Panc1 (cell line): ENCODE measurements around the gene CAVIN3. TPM values are rescaled to one million over a fixed set of nuclear protein-coding genes. Genes with fewer than 3 reads are reported as not detected.

ENCODE experiments used
- ATAC-seq: fragments of 200-7000 bp; cut with Tn5 transposase; 2 replicates; pipeline ENCODE4 v1.9.1; 2020; ENCODE audit warnings: mild to moderate bottlenecking, moderate library complexity
- BruUV-seq: library from RNA; stranded (reverse); fragments of 400-500 nt; replicated peaks from 2 replicates; lab custom pipeline; 2021; lab: Mats Ljungman, UMichigan
- CTCF ChIA-PET: fragments of 300-600 bp; sonication (Branson Sonifier 250); formaldehyde crosslinking; loops from one replicate; lab custom pipeline; 2022; ENCODE audit warnings: antibody characterized with exemption; lab: Charles Lee
- POLR2A ChIA-PET: fragments of 300-600 bp; sonication (Branson Sonifier 250); formaldehyde crosslinking; loops from one replicate; lab custom pipeline; 2022; ENCODE audit warnings: antibody characterized with exemption; lab: Charles Lee
- DNase-seq: peaks from one replicate; pipeline ENCODE4 v3.0.0-alpha.2; 2010; ENCODE audit warnings: low read depth, low spot score
- H3K27ac ChIP-seq: 2 replicates; pipeline ENCODE4 v1.5.1; 2011; ENCODE audit warnings: mild to moderate bottlenecking, low read length, inconsistent platforms
- H3K27me3 ChIP-seq: fragments of 200-500 bp; sonication (Bioruptor generic); 2 replicates; pipeline ENCODE4 v1.6.0; 2014; ENCODE audit warnings: low read length, inconsistent platforms; ENCODE audit not compliant: control insufficient read depth, insufficient read depth
- H3K36me3 ChIP-seq: fragments of 200-500 bp; sonication (Bioruptor generic); 2 replicates; pipeline ENCODE4 v1.5.1; 2014; ENCODE audit warnings: inconsistent platforms, mild to moderate bottlenecking, low read length, moderate library complexity; ENCODE audit not compliant: control insufficient read depth, insufficient read depth
- H3K4me1 ChIP-seq: 2 replicates; pipeline ENCODE4 v1.5.1; 2011; ENCODE audit warnings: inconsistent platforms, mild to moderate bottlenecking, low read length, moderate library complexity; ENCODE audit not compliant: control insufficient read depth, insufficient read depth
- H3K4me3 ChIP-seq, 2 experiments: 2 replicates each; pipeline ENCODE4 v1.5.1; 2011 to 2012; ENCODE audit warnings: low read depth in 2 of 2, low read length in 2 of 2, mild to moderate bottlenecking in 2 of 2, inconsistent platforms in 1 of 2, moderate library complexity in 1 of 2
- H3K9me3 ChIP-seq: fragments of 200-500 bp; sonication (Bioruptor generic); 2 replicates; pipeline ENCODE4 v1.5.1; 2014; ENCODE audit warnings: low read depth, mild to moderate bottlenecking, inconsistent platforms, low read length, moderate library complexity; ENCODE audit not compliant: control insufficient read depth, insufficient read depth
- CTCF ChIP-seq: fragments of 450-650 bp; IDR thresholded peaks from 2 replicates; pipeline ENCODE4 v1.5.1; 2017; ENCODE audit warnings: mild to moderate bottlenecking
- POLR2AphosphoS5 ChIP-seq: IDR thresholded peaks from 2 replicates; pipeline ENCODE4 v1.6.1; 2012; ENCODE audit warnings: mild to moderate bottlenecking, low read depth, low read length, moderate library complexity
- SIN3A ChIP-seq: IDR thresholded peaks from 2 replicates; pipeline ENCODE4 v1.6.1; 2012; ENCODE audit warnings: low read depth, mild to moderate bottlenecking, low read length, moderate library complexity, borderline replicate concordance; ENCODE audit not compliant: insufficient read depth
- TCF7L2 ChIP-seq: IDR thresholded peaks from 2 replicates; pipeline ENCODE4 v1.6.1; 2011; ENCODE audit warnings: mild to moderate bottlenecking, low read depth, low read length, inconsistent platforms
- in situ Hi-C: cut with HindIII; loops from 2 replicates; pipeline ENCODE4 v1.10.0; 2016; ENCODE audit warnings: low sequenced_read_pairs, low pct_unique_long_range_greater_than_20kb
- intact Hi-C: fragments of 100-400 bp; cut with micrococcal nuclease; formaldehyde crosslinking; loops from one replicate; pipeline ENCODE4 v1.10.0; 2022; ENCODE audit not compliant: unreplicated experiment
- total RNA-seq: library from RNA; stranded (reverse); gene quantifications from one replicate; pipeline ENCODE4 v1.2.1, GENCODE V29; 2021; ENCODE audit not compliant: unreplicated experiment
- TF ChIP-seq, protein P1 (sequence below), 2 experiments: IDR thresholded peaks; 2 replicates each; pipeline ENCODE4 v1.6.1; 2011 to 2012; ENCODE audit warnings: low read depth in 2 of 2, control low read depth in 1 of 2, low read length in 1 of 2, mild to moderate bottlenecking in 1 of 2, moderate library complexity in 1 of 2; ENCODE audit not compliant: insufficient read depth in 1 of 2

The CAVIN3 gene
- total RNA-seq, 1 experiment from 2014 or later: 31.1 TPM

GRCh38 chr11:6356503-6357055 lies 36.3 kb upstream of the CAVIN3 start:
- Histone ChIP-seq H3K9me3 (no peaks in the 10 kb centered on the region), H3K4me3 (no peak overlapping the region), H3K27ac (no peak overlapping the region), H3K4me1 (no peaks in the 10 kb centered on the region), H3K36me3 (no peaks in the 10 kb centered on the region), H3K27me3 (no peaks in the 10 kb centered on the region)
- BruUV-seq: no TSS peak
- ATAC-seq (no peak), DNase-seq (no peak)
- CTCF ChIA-PET: interaction anchor here (0.7 kb wide), 1 partner anchor 757 kb away, joined by 4 read pairs; no protein-coding TSS in a partner anchor
- no peak; the same call in 1 of the 2 replicates for TF ChIP-seq CTCF
- TF ChIP-seq, protein P1, sequence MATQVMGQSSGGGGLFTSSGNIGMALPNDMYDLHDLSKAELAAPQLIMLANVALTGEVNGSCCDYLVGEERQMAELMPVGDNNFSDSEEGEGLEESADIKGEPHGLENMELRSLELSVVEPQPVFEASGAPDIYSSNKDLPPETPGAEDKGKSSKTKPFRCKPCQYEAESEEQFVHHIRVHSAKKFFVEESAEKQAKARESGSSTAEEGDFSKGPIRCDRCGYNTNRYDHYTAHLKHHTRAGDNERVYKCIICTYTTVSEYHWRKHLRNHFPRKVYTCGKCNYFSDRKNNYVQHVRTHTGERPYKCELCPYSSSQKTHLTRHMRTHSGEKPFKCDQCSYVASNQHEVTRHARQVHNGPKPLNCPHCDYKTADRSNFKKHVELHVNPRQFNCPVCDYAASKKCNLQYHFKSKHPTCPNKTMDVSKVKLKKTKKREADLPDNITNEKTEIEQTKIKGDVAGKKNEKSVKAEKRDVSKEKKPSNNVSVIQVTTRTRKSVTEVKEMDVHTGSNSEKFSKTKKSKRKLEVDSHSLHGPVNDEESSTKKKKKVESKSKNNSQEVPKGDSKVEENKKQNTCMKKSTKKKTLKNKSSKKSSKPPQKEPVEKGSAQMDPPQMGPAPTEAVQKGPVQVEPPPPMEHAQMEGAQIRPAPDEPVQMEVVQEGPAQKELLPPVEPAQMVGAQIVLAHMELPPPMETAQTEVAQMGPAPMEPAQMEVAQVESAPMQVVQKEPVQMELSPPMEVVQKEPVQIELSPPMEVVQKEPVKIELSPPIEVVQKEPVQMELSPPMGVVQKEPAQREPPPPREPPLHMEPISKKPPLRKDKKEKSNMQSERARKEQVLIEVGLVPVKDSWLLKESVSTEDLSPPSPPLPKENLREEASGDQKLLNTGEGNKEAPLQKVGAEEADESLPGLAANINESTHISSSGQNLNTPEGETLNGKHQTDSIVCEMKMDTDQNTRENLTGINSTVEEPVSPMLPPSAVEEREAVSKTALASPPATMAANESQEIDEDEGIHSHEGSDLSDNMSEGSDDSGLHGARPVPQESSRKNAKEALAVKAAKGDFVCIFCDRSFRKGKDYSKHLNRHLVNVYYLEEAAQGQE (IDR thresholded peaks at IDR 0.05; ENCODE audit: insufficient read depth in 1 of 2, low read depth in 2 of 2, low read length in 1 of 2): no peak
- TF ChIP-seq SIN3A: no peak
- TF ChIP-seq POLR2AphosphoS5: no peak
- no peak for TF ChIP-seq TCF7L2
- POLR2A ChIA-PET: no interaction called here
- intact Hi-C loops (no loop called here), in situ Hi-C loops (no loop called here)

- CTCF ChIA-PET: interaction anchor here (0.5 to 4.5 kb wide), 7 partner anchors 8 to 1222 kb away, joined by 3 to 31 read pairs (median 3); no protein-coding TSS in a partner anchor
- in situ Hi-C loops (no loop called here), intact Hi-C loops (loop anchor here (5.0 kb wide), 1 partner anchor 58 kb away; no protein-coding TSS in a partner anchor)
- ATAC-seq (no peak), DNase-seq (no peak)
- TF ChIP-seq CTCF (no peak), TCF7L2 (no peak), POLR2AphosphoS5 (no peak), SIN3A (no peak)
- TF ChIP-seq, protein P1 (IDR thresholded peaks at IDR 0.05; ENCODE audit: insufficient read depth in 1 of 2, low read depth in 2 of 2, low read length in 1 of 2): no peak
- Histone ChIP-seq H3K4me1 (no peaks in the 10 kb centered on the region), H3K27me3 (no peaks in the 10 kb centered on the region), H3K4me3 (no peak overlapping the region), H3K27ac (no peak overlapping the region), H3K36me3 (no peaks in the 10 kb centered on the region), H3K9me3 (no peaks in the 10 kb centered on the region)
- POLR2A ChIA-PET: interaction anchor here (0.8 kb wide), 1 partner anchor 10 kb away, joined by 3 read pairs; no protein-coding TSS in a partner anchor
- BruUV-seq: no TSS peak
Observed at GRCh38 chr11:6354651-6355485, 34.6 kb upstream of the CAVIN3 start.
